Renal pelvis (tissue), 4 donors: ENCODE data around the gene PDCD11. TPM values are rescaled to one million over a fixed set of nuclear protein-coding genes. Genes with fewer than 3 reads are reported as not detected.
"Not testable (repeated sequence)": the region's sequence is repeated elsewhere in the genome, so short reads cannot be mapped to it uniquely, and the experiment has no call there.

Experiments
- DNase-seq: peaks from one replicate; pipeline ENCODE4 v3.0.0-alpha.2; 2013
- polyA plus RNA-seq, 3 donors: library from polyadenylated mRNA; unstranded; fragments of 120-200 nt; gene quantifications; one replicate each; pipeline ENCODE4 v1.2.1, GENCODE V29; 2013; ENCODE audit not compliant: insufficient read length in 3 of 3

Gene PDCD11
- polyA plus RNA-seq, 3 donors = 35.9 to 44.9 (median 42.7) TPM

DNA sequence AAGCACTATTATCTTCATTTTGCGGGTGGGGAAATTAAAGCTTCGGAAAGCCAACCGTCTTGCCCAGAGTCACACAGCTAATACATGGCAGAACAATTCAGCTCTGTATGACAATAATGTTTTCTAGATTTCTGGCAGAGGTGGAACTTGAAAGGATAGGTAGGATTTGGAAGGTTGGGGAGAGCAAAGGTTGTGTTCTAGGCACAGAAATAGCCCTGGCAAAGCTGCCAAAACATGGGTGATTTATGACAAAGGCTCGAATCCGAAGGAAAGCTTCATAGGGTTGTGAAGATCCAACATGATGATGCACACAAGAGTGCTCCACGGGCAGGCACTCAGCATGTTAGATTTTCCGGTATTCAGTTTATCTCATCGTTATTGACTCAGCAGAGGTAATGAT, 19.2 kb downstream of the PDCD11 start:
- no peak for DNase-seq

DNA sequence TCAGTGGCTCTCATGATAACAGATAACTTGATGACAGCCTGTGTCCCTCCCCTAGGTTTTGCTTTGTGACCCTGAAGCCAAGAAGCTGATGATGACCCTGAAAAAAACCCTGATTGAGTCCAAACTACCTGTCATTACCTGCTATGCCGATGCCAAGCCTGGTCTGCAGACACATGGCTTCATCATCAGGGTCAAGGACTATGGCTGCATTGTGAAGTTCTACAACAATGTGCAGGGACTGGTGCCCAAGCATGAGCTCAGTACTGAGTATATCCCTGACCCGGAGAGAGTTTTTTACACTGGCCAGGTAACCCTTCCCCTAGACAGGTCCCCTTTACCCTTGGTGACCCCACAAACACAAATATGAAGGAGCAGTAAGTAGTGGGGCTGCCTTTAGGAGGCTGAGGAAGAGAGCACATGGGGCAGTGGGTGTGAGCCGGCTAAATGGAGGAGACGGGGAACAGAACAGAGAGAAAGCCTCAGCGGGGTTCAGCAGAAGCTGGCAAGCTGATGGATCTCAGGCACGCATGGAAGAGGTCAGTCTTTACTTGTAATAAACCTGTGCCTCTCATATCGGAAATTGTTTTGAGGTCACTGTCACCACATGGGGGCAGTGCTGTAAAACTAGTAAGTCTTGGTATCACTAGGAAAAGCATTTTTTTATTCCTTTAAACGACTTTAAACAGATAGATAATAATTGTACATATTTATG, 20.2 kb downstream of the PDCD11 start:
- peak; percentile 67 for DNase-seq

DNA sequence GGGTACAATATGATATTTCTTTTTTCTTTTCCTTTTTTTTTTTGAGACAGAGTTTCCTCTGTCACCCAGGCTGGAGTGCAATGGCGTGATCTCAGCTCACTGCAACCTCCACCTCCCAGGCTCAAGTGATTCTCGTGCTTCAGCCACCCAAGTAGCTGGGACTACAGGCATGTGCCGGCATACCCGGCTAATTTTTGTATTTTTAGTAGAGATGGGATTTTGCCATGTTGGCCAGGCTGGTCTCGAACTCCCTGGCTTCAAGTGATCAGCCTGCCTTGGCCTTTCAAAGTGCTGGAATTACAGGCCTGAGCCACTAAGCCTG, 20.7 kb downstream of the PDCD11 start:
- not testable (repeated sequence) for DNase-seq

DNA sequence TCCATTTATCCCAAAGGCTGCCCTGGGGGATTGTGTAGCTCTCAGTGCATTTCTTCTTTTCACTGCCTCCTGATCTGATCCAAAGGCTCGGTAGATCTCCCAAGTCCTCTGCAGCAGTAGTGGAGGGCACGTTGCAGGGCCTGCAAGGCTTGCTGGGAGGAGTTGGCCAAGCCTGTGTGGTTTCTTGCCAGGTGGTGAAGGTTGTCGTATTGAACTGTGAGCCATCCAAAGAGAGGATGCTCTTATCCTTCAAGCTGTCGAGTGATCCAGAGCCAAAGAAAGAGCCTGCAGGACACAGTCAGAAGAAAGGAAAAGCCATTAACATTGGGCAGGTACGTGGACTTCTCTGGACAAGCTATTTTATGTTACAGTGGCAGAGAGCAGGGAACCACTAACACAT, 21.2 kb downstream of the PDCD11 start:
- DNase-seq = no peak

DNA sequence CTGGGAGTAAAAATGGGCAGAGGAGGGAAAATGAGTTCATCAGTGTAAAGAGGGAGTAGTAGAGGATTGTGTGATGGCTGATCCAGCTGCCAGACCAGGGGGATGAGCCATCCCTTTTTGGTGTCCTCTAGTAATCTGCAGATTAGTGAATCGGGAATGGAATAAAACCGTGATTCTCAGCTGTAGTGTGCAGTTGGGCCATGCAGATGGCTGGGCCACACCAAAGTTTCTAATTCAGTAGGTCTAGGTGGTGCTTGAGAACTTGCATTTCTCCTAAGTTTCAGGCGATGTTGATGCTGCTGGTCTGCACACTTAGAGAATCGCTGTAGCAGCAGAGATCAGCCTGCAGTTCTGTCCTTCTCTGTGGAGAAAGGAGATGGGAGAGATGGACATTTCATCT, 22.7 kb downstream of the PDCD11 start:
- no peak for DNase-seq

DNA sequence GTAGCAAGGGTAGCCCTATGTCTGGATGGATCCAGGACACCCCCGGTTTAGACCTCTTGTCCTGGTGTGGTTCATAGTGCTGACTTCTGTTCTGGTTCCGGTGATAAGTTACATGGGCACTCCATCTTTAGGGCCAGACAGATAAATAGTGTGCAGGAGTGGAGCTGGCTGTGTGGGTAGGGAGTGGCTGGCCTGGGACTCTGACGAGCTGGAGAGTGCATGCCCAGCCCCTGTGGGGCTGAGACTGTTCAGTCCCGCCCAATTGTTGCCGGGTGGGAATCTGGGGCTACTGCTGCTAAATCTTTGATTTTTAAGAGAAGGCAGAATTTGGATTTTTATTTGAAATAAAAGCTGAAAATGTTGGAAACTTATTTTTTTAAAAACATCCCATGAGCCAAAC, 27.3 kb downstream of the PDCD11 start:
- no peak for DNase-seq

DNA sequence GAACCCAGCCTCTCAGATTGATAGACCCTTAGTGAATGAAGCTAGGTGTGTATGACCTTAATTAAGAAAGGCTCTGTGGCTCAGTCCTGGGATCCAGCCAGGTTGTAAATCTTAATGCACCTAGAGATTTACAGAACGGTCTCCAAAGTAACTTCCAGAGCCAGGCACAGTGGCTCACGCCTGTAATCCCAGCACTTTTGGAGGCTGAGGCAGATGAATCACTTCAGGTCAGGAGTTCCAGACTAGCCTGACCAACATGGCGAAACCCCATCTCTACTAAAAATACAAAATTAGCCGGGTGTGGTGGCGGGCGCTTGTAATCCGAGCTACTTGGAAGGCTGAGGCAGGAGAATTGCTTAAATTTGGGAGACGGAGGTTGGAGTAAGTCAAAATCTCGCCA, 31.4 kb downstream of the PDCD11 start:
- no peak for DNase-seq

DNA sequence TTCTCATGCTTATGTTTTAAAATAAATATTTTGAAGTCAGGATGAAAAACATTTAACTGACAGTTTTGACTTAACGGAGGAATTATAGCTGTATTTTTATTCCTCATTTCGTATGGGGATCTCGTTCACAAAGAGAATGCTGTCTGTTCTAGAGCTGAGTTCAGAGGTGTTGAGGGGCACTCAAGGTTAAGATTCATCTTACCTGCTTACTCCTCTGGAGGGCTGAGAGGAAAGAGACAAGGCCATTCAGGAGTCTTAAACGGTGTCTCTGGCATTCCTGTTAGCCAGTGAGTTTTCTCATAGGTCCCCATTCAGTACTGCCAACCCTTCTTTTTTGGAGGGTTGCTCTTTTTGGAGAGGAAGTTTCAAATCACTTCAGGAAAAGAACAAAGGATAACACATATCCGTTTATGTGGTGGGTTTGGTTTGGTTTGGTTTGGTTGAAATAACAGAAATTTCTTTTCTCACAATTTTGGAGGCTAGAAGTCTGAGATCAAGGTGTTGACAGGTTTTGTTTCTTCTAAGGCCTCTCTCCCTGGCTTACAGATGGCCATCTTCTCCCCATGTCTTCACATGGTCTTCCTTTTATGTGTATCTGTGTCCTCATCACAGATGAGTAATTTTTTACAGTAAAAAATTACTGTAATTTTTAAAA, 32.7 kb downstream of the PDCD11 start:
- DNase-seq = no peak

DNA sequence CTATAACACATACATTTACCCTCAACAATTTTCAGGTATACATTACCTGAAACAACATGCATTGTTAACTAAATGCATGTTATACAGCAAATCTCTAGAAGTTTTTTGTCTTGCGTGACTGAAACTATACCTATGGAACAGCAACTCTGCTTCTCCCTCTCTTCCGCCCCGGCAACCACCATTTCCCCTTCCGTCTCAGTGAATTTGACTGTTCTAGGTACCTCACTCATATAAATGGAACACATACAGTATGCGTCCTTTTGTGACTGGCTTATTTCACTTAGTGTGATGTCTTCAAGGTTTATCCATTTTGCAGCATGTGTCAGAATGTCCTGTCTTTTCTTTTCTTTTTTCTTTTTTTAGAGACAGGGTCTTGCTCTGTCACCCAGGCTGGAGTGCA, 33.2 kb downstream of the PDCD11 start:
- no peak for DNase-seq

DNA sequence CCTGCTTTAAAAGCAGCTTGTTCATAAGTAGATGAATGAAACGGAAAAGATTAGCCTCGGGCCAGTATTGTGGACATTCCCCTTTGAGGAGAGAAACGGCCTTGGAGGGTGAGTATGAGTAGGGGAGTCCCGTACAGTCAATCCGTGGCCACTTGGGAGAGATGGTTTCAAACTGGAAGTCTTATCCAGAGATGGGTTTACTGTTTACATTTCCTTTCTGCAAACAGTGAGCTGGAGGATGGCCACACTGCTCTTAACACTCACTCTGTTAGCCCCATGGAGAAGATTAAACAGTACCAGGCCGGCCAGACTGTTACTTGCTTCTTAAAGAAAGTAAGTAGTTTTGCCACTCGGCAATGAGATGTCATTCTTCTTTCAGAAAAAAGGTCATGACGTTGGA, 35.5 kb downstream of the PDCD11 start:
- no peak for DNase-seq

DNA sequence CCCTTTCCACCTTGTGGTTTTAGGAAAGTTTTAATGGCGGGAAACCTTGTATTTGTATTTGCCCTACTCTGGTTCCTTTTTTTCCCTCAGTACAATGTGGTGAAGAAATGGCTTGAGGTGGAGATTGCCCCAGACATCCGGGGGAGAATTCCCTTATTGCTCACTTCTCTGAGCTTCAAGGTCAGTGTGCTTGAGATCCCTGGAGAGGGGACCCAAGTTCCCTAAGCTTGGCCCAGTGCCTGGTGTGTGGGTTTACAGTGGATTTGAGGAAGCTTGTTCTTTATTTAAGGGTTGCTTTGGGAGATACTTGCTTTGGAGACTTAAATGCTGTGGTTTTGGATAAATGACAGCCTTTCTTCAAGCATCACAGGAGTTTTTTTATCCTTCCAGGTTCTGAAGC, 37.4 kb downstream of the PDCD11 start:
- no peak for DNase-seq

DNA sequence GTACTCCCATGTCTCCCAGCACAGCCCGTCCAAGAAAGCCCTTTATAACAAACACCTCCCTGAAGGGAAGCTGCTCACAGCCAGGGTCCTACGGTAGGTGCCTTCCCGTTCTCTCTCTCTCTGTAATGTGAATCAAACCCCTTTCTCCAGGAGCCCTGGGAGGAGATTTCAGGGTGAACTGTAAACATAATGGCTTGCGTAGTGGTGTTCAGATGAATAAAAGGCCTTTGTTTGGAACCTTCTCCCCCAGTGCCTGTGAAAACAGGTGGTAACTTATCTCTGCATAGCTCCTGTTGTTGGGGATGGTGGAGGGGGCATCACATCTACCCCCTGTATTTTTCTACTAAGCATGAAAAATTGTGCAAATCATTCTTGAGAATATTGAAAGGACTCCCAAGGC, 43.4 kb downstream of the PDCD11 start:
- DNase-seq = no peak

DNA sequence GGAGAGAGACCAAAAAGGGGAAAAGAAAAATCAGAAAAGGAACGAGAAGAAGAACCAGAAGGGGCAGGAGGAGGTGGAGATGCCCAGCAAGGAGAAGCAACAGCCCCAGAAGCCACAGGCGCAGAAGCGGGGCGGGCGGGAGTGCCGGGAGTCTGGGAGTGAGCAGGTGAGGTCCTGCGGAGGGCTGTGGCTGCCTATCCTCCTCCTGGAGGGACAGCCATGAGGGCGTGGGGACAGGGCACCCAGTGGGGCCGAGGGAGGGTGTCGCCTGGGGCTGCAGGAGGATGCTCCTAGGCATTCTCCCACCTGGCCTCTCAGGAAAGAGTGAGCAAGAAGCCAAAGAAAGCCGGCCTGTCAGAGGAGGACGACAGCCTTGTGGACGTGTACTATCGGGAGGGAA, 44.0 kb downstream of the PDCD11 start:
- DNase-seq = no peak

DNA sequence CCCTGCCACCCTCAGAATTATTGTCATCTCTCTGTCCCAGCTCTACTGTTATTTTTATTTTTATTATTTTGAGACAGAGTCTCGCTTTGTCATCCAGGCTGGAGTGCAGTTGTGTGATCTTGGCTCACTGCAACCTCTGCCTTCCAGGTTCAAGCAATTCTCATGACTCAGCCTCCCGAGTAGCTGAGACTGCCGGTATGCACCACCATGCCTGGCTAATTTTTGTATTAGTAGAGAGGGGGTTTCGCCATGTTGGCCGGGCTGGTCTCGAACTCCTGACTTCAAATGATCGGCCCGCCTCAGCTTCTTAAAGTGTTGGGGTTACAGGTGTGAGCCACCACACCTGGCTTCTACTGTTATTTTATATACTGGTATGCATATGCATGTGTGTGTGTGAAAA, 44.8 kb downstream of the PDCD11 start:
- DNase-seq = no peak

DNA sequence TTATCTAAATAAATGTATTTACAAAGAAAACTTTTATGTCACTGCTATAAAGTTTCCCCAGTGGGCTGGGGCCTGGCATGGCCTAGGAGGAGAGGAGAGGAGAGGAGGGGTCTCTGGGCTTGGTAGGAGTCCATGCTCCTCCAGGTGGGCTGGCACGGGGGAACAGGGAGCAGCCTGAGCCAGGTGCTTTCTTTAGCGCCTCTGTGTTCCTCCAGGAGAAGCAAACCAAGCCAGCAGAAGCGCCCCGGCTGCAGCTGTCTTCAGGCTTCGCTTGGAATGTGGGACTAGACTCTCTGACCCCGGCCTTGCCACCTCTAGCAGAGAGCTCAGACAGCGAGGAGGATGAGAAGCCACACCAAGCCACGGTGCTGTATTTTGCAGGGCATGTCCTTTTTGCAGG, 45.2 kb downstream of the PDCD11 start:
- no peak for DNase-seq

DNA sequence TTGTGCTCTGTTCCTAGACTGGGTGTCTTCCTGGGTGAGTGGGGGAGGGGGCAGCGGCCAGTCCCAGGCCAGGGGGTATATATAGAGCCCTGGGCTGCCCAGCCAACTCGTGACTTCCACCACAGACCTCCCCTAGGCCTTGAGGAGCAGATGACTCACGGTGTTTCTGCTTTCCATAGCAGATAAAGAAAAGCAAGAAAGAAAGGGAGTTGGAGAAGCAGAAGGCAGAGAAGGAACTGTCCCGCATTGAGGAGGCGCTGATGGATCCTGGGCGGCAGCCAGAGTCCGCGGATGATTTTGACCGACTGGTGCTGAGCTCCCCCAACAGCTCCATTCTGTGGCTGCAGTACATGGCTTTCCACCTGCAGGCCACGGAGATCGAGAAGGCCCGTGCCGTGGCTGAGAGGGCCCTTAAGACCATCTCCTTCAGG, 45.6 kb downstream of the PDCD11 start:
- DNase-seq = no peak

DNA sequence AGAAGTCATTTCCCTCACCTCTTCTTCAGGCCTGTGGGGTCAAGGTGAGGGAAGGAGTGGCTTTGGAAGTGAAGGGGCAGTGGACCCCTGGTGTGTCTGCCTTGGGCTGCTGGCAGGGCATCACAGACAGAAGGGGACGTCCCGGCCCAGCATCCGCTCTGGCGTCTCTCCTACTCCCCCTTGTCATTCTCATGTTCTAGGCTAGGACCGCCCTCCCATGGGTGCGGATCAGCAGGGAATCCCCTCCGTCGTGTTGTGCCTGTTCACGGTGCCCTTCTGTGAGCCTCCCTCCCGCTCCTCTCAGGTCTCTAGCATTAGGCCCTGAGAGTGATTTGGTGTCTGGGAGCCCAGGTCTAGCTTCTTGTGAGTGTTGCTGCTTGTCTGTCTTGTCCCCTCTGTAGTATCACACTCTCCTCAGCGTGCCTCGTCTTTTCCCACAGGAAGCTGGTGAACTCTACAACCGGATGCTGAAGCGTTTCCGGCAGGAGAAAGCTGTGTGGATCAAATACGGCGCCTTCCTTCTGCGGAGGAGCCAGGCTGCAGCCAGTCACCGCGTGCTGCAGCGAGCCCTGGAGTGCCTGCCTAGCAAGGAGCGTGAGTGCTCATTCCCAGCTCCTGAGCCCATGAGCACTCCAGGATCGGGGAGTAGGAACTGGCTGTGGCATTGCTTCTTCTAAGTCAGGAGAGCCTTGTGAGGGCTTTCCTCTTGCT, 47.2 kb downstream of the PDCD11 start:
- DNase-seq = no peak

DNA sequence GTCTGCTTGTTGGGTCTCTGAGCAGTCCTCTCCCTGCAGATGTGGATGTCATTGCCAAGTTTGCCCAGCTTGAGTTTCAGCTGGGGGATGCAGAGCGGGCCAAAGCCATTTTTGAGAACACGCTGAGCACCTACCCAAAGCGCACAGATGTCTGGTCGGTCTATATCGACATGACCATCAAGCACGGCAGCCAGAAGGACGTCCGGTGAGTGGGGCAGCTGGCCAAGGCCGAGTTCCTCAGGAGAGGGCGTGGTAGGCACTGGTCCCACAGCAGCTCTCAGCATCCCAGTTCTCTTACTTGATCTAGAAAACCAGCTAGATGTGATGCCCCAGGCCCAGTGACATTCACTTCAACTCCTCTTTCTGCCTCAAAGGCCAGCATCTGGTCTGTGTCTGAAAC, 48.1 kb downstream of the PDCD11 start:
- DNase-seq = no peak

DNA sequence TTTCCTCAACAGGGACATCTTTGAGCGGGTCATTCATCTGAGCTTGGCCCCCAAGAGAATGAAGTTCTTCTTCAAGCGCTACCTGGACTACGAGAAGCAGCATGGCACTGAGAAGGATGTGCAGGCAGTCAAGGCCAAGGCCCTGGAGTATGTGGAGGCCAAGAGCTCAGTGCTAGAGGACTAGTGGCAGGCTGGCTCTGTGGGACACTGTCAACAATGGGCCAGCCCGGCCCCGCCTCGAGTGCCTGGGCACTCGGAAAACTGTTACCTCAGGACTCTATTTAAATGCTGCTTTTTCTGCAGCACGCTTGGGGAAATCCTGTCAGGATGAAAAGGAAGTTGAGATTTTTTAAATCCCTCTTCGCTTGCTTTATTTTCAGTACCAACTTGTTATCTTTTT, 48.9 kb downstream of the PDCD11 start:
- no peak for DNase-seq

DNA sequence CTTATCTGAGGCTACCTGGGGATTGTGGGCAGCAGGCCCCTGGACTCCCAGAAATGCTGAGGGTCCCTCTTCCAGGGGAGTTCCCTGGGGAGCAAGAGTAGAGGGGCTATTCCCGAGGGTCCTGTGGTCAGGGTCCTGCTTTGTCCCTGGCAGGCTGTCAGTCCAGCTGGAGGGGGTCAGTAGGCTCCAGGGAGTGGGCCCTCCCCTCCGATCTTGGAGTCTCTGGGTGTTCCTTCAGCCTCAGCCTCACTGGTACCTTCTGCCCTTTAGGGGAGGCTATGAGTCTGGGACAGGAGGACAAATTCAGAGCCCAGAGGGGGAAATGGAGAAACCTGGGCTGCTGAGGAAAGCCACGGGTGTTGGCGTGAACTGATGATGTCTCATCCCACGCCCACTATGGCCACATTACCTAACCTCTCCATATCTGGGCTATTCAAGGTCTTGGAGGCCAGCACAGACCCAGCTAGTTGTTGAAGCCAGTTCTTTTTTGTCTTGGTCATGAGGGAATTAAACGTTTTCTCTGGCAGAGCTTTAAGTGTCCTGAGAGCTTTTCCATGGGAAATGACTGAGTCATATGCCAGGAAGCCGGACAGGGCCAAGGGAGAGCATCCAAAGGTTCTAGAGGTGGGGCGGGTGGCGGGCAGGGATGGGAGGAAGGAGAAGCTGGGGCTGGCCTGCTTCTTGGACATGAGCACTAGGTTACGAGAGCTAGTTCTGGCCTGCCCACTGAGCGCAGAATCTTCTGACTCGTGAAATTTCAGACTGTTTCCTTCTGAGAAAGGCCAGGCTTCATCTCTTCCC, 49.5 kb downstream of the PDCD11 start:
- DNase-seq = no peak

DNA sequence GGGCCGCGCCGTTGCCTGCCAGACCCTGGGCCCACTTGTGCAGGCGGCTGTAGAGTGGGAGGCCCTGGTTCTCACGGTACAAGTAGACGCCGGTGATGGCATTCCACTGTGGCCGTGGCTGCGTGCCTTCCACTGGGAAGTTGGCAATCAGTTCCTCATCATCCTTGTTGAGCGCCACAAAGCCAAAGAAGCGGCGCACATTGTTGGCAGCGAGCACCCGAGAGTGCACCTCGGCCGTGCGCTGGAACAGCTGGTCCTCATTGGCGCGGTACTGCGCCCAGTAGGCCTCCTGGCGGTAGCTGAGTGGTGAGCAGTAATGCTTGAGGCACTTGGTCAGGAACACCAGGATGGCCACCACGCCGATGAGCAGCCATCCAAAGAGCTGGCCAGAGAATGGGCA, 50.8 kb downstream of the PDCD11 start:
- DNase-seq = no peak

DNA sequence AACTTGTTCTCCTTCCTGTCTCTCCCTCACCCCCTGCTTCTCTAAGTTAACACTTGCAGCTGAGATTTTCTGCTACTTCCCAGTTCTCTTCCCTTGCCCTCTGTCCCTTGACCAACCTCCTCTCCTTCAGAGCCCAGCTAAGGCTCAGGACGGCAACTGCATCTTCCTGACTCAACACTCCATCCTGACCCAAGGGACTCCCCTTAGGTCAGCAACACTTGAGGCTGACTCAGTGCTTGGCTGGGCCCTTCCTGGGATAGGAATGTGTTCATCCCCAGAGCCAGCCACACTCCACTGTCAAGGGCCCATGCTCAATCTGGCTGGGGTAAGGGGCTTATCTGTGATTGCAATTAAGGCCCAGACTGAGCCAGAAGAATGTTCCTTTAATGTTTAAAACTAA, 52.3 kb downstream of the PDCD11 start:
- no peak for DNase-seq
